ENCODE measurements around the gene MT1H. TPM values are rescaled to one million over a fixed set of nuclear protein-coding genes. Genes with fewer than 3 reads are reported as not detected.
"Not testable (repeated sequence)": the region's sequence is repeated elsewhere in the genome, so short reads cannot be mapped to it uniquely, and the experiment has no call there.

MT1H gene
- total RNA-seq, 2 donors from 2014 or later, result 2.0 TPM; not detected in 1

DNA sequence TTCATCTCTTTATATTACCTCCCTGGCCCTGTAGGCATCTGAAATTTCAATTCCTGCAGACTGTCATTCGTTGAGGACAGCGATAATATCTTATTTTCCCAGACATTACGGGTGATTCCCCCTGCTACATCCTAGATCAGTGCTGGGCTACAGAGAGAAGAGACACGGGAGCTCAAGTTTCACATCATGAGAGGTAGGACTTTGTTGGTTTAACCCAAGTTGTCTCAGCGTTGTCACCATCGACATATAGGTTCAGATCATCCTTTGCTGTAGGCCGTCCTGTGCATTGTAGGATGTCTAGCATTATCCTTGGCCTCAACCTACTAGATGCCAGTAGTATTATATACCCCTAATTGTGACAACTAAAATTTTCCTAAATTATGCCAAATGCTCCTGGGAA is 31.9 kb downstream of the MT1H start:
- DNase-seq (ENCODE audit: low spot score), result no peak
- intact Hi-C loops (cut with DNase I), result loop anchor here in 1 of 2 donors (5.0 kb wide), 1 partner anchor 179 kb away; the partner anchor contains the start of gene BBS2

DNA sequence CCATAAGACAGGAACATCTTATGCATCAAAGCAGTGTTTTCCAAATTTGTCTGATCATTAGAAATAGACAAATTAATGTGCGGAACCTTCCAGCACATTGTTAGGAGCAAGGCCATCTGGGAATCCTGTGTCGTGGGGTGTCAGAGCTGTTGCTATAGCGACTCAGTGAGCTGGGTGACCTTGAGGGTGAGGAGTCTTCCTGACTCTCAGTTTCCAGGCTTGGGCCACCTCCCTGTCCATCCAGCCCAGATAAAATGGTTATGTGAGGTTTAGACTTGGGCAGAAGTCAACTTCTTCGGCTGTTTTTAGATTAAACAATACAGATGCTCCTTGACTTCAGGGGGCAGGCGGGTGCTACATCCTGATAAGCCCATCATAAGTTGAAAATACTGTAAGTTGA is 33.2 kb downstream of the MT1H start:
- DNase-seq (ENCODE audit: low spot score), result no peak
- intact Hi-C loops (cut with DNase I), result loop anchor here in 1 of 2 donors (2.0 to 5.0 kb wide), 2 partner anchors 126 to 181 kb away; partner anchors contain the start of gene BBS2

DNA sequence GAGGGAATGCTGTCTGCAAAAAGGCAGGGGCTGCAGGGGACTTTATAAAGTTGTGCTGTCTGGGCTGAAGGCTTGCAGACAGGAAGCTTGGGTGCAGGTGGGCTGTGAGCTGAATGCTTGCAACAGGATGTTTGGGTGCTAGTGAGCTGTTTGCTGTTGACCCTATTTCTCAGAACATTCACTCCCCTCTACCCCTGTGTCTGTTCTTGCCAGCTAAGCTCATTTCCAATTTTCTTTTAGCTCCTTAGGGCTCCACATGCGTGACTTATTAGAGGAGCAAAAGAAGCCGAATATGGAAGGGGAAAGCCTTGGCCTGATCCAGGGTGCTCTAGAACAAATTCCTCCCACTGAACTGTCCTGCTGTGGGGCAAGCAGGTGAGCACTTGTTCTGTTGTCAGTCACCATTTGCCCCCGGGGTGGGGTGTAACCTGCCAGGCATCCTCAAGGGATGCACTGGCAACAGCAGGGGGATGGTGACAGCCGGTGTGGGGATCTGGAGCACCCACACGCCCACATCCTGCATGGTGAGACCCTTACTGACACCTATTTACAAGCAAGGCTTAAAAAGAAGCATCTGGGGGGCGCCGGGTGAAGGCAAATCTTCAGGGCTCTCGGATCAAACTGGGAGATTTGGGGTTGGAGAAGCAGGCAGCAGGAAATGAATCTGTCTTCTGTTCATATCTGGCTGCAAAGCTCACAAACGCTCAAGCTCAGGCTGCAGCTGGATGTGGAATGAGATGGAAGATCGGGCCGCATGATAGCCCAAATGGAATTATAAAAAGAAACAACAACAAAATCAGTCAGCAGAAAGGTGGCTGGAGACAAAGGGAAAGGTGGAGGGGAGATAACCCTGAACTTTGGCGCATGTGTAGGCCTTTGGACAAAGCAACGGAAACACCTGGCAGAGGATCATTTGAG is 39.2 kb downstream of the MT1H start:
- intact Hi-C loops (cut with DNase I), result no loop called here

DNA sequence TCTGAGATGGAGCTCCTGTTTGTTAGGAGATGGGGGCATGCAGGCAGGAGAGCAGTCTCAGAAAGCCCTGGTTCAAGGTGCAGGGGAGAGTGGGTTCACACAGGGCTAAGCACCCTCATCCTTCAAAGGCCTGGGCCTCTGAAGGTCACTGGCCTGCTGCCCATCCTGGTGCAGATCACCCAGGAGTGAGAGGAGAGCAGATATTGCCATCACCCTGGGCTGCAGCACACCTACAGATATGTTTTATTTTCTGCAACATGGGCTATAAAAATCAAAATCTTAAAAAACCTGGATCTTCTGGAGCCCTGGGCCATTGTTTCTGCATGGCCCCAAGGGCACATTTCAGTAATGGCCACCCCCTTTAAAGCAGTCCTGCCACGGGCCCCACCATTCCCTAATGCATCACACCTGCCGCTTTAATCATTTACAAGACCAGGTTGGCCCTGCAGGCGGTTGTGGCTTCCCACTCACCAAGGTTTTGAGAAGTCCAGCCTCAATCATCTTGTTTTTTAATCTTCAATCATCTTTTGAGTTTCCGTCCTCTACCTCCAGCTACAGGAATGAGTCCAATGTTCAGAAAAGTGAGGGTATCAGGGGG is 39.9 kb downstream of the MT1H start:
- intact Hi-C loops (cut with DNase I), result no loop called here
- no peak for DNase-seq (ENCODE audit: low spot score)

More for the DNA sequence above, 39.2 kb downstream of the MT1H start:
- no peak for DNase-seq (ENCODE audit: low spot score)

DNA sequence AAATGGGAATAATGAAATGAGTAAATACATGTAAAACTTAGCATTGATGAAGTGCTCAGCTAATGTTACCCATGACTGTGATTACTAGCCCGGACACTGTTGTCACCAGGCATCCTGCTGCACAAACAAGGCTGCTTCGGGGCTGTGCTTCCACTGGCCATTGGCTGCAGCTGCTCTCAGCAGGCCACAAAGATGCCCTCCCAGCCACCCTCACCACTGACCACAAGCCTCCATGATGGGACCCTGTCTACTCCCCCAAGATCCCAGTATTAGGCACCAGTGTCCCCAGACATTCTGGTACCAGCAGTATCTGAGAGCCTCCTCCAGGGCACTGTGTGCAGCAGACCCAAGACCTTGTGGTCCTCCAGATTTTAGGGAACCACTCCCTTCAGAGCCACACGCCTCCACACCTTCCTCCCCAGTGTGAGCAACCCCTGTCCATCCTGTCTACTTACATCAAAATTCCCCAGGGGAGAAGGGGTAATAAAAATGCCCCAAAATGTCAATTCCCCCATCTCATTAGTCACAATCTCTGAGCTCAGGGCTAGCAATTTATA is 40.6 kb downstream of the MT1H start:
- DNase-seq (ENCODE audit: low spot score), result no peak
- intact Hi-C loops (cut with DNase I), result no loop called here

DNA sequence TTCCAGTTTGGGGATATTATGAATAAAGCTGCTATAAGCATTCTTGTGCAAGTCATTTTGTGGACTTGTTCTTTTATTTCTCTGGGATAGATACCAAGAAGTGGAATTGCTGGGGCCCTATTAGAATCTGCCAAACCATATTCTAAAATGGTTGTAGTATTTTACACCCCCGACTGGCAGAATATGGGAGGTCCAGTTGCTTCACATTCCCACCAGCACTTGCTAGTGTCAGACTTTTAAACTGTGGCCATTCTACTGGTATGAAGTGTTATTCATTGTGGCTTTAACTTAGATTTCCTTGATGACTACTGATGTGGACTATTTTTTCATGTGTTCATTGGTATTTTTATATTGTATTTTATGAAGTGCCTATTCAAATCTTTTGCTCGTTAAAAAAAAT is 42.2 kb downstream of the MT1H start:
- DNase-seq (ENCODE audit: low spot score), result no peak
- intact Hi-C loops (cut with DNase I), result no loop called here

DNA sequence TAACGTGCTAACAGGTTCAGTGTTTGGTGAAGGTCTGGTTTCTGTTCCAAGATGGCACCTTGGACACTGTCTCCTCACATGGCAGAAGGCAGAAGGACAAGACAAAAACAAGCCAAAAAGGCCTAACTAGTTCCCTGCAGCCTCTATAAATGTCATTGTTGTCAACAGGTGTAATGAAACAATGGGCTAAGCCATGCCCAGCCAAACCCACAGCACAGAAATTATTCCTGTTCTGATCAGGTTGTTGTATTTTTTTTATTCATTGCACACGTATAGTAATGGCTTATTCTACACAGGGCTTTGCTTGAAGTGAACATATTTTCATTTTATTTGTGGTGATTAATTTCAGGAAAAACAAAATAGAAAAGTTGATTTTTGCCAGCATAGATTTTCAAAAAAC is 44.2 kb downstream of the MT1H start:
- intact Hi-C loops (cut with DNase I), result no loop called here
- no peak for DNase-seq (ENCODE audit: low spot score)

DNA sequence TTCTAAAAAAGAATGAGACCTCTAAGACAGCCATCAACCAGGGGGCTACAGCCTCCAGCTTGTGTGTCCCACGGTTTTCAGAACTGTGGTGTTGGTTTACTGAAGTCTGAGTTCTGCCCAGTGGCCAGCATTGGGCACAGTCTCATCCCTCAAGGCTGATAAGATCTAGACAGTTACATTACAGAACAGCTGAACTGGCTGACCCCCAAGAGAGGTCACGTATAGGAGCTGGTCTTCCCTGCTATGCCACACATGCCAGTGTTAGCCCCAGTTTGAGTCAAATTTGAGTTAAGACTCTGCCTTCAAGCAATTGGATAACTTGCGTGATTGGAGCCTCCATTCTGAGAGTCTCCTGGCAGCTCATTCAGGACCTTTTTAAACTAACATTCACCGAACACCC is 45.5 kb downstream of the MT1H start:
- no peak for DNase-seq (ENCODE audit: low spot score)
- intact Hi-C loops (cut with DNase I), result no loop called here

DNA sequence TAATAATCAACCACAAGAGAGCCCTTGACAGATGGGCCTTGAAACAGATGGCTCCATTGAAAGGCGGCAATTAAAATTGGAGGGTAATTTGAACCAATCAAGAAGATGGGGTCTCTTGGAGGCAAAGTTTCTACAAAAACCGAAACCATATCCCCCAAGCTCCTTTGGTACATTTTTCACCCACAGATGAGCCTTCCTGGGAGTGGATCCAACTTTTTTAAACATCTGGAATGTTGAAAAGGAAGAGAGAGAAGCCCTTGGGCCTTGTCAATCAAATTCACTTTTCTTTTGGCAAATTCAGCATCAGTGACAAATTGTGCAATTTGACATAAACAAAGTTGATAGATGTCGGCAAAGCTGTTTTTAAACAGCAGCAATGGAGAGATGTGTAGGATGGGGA is 47.1 kb downstream of the MT1H start:
- intact Hi-C loops (cut with DNase I), result no loop called here
- DNase-seq (ENCODE audit: low spot score), result no peak

DNA sequence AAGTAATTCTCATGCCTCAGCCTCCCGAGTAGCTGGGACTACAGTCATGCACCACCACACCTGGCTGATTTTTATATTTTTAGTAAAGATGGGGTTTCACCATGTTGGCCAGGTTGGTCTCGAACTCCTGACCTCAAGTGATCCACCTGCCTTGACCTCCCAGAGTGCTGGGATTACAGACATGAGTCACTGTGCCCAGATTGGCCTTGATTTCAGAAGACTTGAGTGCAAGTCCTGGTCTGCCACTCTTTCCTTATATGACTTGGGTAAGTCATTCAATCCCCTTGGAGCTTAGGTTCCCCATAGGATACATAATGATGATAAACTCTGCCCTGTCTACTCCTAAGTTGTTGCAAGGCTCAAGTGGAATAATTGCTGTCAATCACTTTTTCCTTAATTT is 47.9 kb downstream of the MT1H start:
- intact Hi-C loops (cut with DNase I); DNase-seq (ENCODE audit: low spot score): not testable (repeated sequence)

Other genes starting within 250 kb of the MT1H start
- 100 to 1,000 TPM; 102 to 116 TPM for gene AMFR, start 244.3 kb upstream of the MT1H start, total RNA-seq
- gene NUDT21, start 218.5 kb upstream of the MT1H start, total RNA-seq, result 10 to 100 TPM; 75.5 to 76.3 TPM
- gene OGFOD1, start 218.3 kb upstream of the MT1H start, total RNA-seq, result 10 to 100 TPM; 33.8 to 35.2 TPM
- 10 to 100 TPM; 30.5 to 36.5 TPM for gene BBS2, start 149.8 kb upstream of the MT1H start, total RNA-seq
- gene MT4, start 104.7 kb upstream of the MT1H start, total RNA-seq, result not detected
- not detected for gene MT3, start 80.3 kb upstream of the MT1H start, total RNA-seq
- gene MT2A, start 61.2 kb upstream of the MT1H start, total RNA-seq, result 1,000 to 10,000 TPM in 1 of 2 donors, 100 to 1,000 TPM in 1; 643 to 1,788 TPM
- gene MT1E, start 44.0 kb upstream of the MT1H start, total RNA-seq, result 100 to 1,000 TPM; 240 to 379 TPM
- 100 to 1,000 TPM in 1 of 2 donors, 10 to 100 TPM in 1; 82.2 to 146 TPM for gene MT1M, start 37.2 kb upstream of the MT1H start, total RNA-seq
- gene MT1A, start 31.1 kb upstream of the MT1H start, total RNA-seq, result 100 to 1,000 TPM in 1 of 2 donors, 10 to 100 TPM in 1; 52.7 to 104 TPM
- not detected for gene MT1B, start 17.9 kb upstream of the MT1H start, total RNA-seq
- gene MT1F, start 11.9 kb upstream of the MT1H start, total RNA-seq, result 10 to 100 TPM in 1 of 2 donors, 1 to 10 TPM in 1; 9.1 to 10.6 TPM
- 10 to 100 TPM; 14.0 to 26.7 TPM for gene MT1G, start 1.7 kb upstream of the MT1H start, total RNA-seq
- gene MT1X, start 12.7 kb downstream of the MT1H start, total RNA-seq, result 100 to 1,000 TPM; 459 to 753 TPM
- gene NUP93, start 60.3 kb downstream of the MT1H start, total RNA-seq, result 10 to 100 TPM; 42.8 to 54.7 TPM
- not detected for gene SLC12A3, start 195.4 kb downstream of the MT1H start, total RNA-seq